Left forelimb (tissue), 1 donor: ENCODE data around the gene RFPL1.
"Not testable (repeated sequence)": the region's sequence is repeated elsewhere in the genome, so short reads cannot be mapped to it uniquely, and the experiment has no call there.

Source experiments
- DNase-seq: peaks from one replicate; pipeline ENCODE4 v3.0.0-alpha.2; 2018; ENCODE audit warnings: low spot score

Gene RFPL1

DNA sequence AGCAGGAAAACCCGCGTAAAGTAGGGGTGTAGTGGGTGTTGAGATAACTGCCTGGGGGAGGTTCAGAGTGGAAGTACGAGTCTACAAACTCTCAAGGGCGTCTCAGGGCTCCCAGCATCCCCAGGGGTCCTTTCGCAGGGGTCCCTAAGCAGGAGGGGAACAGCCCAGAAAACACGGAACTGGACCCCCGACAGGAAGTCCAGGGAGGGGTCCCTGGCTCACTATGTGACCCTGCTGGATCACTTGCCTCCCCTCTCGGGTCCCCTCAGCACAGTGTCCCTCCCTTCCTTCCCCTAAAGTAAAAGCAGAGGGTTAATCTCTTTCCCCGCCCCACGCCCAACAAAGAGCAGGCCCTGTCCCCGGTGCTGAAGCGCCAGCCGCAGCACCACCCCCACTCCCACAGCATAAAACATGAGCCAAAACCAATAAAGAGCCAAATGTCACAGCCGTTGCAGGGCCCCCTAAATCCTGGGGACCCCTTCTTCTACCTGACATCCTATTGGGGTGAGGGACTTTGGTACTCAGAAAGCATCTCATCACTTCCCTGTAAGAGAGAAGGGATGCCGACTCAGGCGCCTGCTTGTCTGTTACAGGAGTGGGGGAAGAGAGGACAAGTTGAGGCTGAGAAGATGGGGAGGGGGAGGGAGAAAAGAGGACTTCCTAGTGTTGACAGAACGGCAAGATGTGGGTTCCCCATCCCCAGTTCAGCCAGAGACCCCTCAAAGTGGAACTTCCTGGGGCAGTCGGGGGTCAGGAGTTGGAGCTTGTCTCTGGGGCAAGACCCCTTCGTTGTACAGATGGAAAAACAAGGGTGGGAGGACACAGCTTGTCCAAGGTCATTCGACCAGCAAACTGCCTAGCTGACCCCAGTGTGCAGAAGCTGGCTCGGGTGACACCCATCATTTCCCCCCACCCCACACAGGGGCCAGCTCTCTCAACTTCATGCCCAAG is 40.2 kb downstream of the RFPL1 start:
- DNase-seq, result no peak

DNA sequence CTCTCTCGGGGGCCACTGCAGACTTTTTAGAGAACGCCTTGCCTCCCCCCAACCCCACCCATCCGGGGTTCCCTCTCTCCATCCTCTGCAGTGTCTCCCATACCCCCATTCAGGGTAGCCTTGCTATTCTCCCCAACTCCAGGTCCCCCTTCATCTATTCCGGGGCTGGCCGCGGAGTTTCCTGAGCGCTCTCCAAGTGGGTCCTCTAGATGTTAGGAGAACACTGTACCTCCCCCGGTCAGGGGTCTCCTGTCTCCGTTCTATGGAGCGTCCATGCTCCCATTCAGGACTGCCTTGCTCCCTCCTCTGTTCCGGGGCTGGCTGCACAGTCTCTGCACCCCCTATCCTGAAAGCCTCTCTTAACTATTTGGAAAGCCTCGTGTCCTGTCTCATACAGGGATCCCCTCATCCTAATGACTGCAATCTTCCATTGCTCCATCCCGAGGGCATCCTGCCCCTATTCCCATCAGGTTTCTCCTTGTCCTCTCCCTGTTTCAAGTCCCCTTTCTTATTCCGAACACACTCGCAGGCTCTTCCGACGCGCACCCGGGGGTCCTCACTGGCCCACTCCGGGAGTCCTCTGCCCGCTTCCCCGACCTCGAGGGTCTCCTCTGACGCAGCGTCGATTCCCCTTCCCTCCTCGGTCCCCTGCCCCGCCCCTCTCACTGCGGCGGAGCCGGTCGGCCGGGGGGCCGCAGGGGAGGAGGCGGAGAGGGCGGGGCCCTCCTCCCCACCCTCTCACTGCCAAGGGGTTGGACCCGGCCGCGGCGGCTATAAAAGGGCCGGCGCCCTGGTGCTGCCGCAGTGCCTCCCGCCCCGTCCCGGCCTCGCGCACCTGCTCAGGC is 41.3 kb downstream of the RFPL1 start, which contains the start of gene NEFH:
Gene NEFH (plus strand): TSS at position 802 of the 845 bp plus-strand sequence. CDS start 45 bp downstream, outside the sequence.
- DNase-seq, result no peak

DNA sequence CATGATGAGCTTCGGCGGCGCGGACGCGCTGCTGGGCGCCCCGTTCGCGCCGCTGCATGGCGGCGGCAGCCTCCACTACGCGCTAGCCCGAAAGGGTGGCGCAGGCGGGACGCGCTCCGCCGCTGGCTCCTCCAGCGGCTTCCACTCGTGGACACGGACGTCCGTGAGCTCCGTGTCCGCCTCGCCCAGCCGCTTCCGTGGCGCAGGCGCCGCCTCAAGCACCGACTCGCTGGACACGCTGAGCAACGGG is 41.8 kb downstream of the RFPL1 start:
- no peak for DNase-seq

DNA sequence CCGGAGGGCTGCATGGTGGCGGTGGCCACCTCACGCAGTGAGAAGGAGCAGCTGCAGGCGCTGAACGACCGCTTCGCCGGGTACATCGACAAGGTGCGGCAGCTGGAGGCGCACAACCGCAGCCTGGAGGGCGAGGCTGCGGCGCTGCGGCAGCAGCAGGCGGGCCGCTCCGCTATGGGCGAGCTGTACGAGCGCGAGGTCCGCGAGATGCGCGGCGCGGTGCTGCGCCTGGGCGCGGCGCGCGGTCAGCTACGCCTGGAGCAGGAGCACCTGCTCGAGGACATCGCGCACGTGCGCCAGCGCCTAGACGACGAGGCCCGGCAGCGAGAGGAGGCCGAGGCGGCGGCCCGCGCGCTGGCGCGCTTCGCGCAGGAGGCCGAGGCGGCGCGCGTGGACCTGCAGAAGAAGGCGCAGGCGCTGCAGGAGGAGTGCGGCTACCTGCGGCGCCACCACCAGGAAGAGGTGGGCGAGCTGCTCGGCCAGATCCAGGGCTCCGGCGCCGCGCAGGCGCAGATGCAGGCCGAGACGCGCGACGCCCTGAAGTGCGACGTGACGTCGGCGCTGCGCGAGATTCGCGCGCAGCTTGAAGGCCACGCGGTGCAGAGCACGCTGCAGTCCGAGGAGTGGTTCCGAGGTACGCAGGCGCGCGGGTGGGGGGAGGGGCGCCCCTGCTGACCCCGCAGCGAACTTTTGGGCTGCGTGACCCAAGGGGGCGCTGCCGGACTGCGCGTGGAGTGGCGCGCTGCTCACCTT is 42.3 kb downstream of the RFPL1 start:
- no peak for DNase-seq

DNA sequence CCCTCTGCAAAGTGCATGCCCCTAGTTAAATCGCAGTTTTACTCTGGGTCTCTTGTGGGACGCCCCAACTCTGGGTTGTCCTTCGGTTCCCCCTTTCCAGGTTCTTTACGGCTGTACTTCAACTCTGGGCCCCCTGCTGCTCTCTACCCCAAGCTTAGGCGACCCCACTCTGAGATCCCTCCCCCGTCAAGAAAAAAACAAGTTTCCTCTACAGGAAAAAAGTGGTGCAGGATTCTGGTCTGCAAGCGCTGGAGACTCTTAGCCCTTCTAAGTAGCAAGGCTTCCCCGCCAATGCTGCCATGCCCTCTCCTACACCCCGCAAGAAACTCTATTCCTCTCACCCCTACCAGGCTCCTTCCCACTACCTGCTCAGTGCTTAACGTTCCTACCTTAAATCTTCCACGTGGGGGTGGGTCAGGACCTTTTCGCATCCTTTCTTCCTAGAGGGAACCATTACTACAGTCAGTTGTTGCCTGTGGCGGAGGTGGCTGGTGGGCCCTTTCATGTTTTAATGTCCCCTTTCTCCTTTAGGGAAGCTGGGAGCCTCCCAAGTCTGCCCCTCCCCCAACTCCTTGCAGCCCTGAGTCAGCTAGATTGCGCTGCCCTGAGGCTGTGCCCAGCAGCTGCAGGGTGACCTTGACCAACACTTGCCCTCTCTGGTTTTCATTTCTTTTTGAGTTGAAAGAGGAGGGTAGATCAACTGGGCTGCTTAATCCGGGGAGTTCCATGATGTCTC is 43.0 kb downstream of the RFPL1 start:
- no peak for DNase-seq

DNA sequence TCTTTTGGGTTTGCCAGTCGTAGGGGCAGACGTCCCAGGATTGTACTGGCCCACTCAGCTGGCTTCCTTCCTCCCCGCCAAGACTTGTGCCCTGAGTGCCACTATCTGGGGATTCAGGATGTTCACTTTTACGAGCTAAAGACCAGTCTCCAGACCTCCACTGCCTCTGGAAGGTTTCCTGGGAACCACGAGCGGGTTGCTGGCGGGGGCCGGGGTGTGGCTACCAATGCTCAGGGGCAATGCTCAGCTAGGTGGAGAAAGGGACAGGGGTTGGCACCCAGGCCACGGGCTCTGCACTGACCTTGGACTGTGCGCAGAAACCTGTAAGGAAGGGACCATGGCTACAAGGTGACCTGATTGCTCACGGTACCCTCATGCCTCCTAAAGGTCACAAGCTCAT is 43.9 kb downstream of the RFPL1 start:
- DNase-seq, result no peak

DNA sequence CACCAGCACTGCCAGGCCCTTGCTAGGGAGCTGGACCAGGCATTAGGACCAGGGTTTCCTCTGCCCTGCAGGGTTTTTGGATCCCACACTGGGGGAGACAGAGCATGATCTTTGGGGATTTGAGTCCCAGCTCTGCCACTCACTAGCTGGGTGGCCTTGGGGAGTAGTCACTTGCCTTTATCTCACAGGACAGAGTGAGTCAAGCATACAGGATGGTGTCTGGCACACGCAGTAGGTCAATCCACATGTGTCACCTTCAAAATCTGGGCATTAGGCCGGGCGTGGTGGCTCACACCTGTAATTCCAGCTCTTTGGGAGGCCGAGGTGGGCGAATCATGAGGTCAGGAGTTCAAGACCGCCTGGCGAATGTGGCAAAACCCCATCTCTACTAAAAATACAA is 44.3 kb downstream of the RFPL1 start:
- DNase-seq, result no peak

DNA sequence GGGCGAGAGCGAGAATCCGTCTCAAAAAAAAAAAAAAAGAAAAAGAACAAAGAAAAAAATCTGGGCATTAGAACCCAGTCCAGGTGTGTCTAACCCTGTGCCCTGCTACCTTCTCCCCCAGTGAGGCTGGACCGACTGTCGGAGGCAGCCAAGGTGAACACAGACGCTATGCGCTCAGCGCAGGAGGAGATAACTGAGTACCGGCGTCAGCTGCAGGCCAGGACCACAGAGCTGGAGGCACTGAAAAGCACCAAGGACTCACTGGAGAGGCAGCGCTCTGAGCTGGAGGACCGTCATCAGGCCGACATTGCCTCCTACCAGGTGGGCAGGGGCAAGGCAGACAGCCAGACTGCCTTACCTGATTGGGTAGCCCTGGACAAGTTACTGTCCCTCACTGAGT is 44.9 kb downstream of the RFPL1 start:
- no peak for DNase-seq

DNA sequence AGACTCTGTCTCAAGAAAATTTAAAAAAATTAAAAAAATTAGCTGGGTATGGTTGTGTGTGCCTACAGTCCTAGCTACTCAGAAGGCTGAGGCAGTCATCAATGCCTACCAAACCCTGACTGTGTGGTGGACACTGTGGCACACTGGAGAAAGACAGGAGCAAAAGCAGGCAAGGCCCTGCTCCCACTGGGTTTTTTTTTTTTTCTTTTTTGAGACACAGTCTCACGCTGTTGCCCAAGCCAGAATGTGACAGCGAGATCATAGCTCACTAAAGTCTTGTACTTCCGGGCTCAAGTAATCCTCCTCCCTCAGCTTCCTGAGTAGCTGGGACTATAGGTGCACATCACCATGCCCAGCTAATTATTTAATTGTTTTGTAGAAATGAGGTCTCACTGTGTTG is 46.3 kb downstream of the RFPL1 start:
- DNase-seq, result no peak

DNA sequence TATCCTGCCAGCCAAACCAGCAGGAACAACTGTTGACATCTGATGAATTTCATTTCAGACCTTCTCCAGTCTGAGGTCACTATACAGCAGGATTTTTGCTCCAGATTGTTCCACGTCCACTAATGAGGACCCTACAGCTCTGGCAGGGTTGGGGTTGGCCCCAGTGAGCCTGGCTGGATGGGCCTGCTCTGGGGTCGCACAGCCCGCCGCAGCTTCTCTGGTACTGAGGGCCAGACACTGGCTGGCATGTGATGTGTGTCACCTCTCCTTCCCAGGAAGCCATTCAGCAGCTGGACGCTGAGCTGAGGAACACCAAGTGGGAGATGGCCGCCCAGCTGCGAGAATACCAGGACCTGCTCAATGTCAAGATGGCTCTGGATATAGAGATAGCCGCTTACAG is 47.1 kb downstream of the RFPL1 start:
- DNase-seq, result no peak

DNA sequence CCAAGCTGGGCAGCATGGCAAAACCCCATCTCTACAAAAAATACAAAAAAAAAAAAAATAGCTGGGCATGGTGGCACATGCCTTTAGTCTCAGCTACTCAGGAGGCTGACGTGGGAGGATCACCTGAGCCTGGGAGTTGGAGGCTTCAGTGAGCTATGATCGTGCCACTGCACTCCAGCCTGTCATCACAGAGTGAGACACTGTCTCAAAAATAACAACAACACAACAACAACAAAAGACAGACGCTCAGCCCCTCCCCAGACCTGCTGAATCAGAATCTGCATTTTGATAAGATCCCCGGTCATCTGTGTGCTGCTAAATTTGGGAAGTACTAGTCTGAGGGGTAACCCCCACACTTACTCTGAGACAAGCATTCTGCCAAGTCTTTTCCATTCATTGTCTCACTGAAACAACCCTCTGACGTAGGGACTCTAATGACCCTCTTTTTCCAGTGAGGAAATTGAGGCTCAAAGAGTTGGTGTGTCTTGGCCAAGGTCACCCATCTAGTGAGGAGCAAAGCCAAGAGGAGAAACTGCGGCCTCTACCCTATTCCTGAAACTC is 49.1 kb downstream of the RFPL1 start:
- no peak for DNase-seq

DNA sequence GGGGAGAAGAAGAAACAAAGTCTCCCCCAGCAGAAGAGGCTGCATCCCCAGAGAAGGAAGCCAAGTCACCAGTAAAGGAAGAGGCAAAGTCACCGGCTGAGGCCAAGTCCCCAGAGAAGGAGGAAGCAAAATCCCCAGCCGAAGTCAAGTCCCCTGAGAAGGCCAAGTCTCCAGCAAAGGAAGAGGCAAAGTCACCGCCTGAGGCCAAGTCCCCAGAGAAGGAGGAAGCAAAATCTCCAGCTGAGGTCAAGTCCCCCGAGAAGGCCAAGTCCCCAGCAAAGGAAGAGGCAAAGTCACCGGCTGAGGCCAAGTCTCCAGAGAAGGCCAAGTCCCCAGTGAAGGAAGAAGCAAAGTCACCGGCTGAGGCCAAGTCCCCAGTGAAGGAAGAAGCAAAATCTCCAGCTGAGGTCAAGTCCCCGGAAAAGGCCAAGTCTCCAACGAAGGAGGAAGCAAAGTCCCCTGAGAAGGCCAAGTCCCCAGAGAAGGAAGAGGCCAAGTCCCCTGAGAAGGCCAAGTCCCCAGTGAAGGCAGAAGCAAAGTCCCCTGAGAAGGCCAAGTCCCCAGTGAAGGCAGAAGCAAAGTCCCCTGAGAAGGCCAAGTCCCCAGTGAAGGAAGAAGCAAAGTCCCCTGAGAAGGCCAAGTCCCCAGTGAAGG is 50.9 kb downstream of the RFPL1 start:
- DNase-seq, result not testable (repeated sequence)

DNA sequence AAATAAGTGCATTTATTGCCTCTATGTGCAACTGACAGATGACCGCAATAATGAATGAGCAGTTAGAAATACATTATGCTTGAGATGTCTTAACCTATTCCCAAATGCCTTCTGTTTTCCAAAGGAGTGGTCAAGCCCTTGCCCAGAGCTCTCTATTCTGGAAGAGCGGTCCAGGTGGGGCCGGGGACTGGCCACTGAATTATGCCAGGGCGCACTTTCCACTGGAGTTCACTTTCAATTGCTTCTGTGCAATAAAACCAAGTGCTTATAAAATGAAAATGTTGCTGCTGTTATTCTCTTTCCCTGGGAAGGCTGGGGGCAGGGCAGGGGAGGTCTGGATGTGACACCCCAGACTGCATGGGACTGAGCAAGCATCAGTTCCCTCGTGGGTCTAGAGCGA is 52.6 kb downstream of the RFPL1 start:
- DNase-seq, result no peak
